Neuronal stem cell (in vitro differentiated cells): ENCODE results near the gene CLDN15.
"Not testable (repeated sequence)": the region's sequence is repeated elsewhere in the genome, so short reads cannot be mapped to it uniquely, and the experiment has no call there.

Source experiments
- DNase-seq: peaks from one replicate; pipeline ENCODE4 v3.0.0-alpha.2; 2013; ENCODE audit warnings: low spot score
- H2AFZ ChIP-seq: one replicate; pipeline ENCODE4 v1.6.1; 2013; ENCODE audit warnings: mild to moderate bottlenecking, low read length, inconsistent platforms
- H2AK5ac ChIP-seq: 2 replicates; pipeline ENCODE4 v1.6.1; 2013; ENCODE audit warnings: low read depth, mild to moderate bottlenecking, inconsistent platforms, low read length, moderate library complexity, mixed read lengths
- H2BK120ac ChIP-seq: 2 replicates; pipeline ENCODE4 v1.6.1; 2013; ENCODE audit warnings: low read depth, mild to moderate bottlenecking, inconsistent platforms, low read length, moderate library complexity, mixed read lengths
- H2BK12ac ChIP-seq: one replicate; pipeline ENCODE4 v1.6.1; 2013; ENCODE audit warnings: low read length, inconsistent platforms
- H2BK15ac ChIP-seq: 2 replicates; pipeline ENCODE4 v1.6.1; 2013; ENCODE audit warnings: mild to moderate bottlenecking, low read length, inconsistent platforms, mixed read lengths
- H2BK5ac ChIP-seq: one replicate; pipeline ENCODE4 v1.6.1; 2013; ENCODE audit warnings: inconsistent platforms, mild to moderate bottlenecking, low read length, moderate library complexity
- H3K14ac ChIP-seq: one replicate; pipeline ENCODE4 v1.6.1; 2013; ENCODE audit warnings: low read length, inconsistent platforms
- H3K18ac ChIP-seq: 2 replicates; pipeline ENCODE4 v1.6.1; 2013; ENCODE audit warnings: low read length, inconsistent platforms
- H3K23ac ChIP-seq: 2 replicates; pipeline ENCODE4 v1.6.1; 2013; ENCODE audit warnings: low read depth, mild to moderate bottlenecking, mixed read lengths, low read length, inconsistent platforms; ENCODE audit not compliant: poor library complexity
- H3K27ac ChIP-seq: replicated peaks from 3 replicates; pipeline ENCODE4 v1.5.1; 2013; ENCODE audit warnings: low read length, inconsistent platforms
- H3K27me3 ChIP-seq, 3 experiments: 2 replicates each; pipeline ENCODE4 v1.6.1; 2013; ENCODE audit warnings: low read length in 3 of 3, mild to moderate bottlenecking in 2 of 3, inconsistent platforms in 1 of 3, low read depth in 1 of 3, mixed read lengths in 1 of 3, moderate library complexity in 1 of 3; ENCODE audit not compliant: control insufficient read depth in 3 of 3, insufficient read depth in 3 of 3
- H3K36me3 ChIP-seq, 2 donors: replicated peaks in 1 of 2; 2 replicates each; pipeline ENCODE4 v1.6.1; 2013; ENCODE audit warnings: low read length in 2 of 2; ENCODE audit not compliant: control insufficient read depth in 2 of 2, insufficient read depth in 2 of 2
- H3K4ac ChIP-seq: 2 replicates; pipeline ENCODE4 v1.6.1; 2013; ENCODE audit warnings: inconsistent platforms, mild to moderate bottlenecking, low read length, moderate library complexity
- H3K4me1 ChIP-seq, 2 donors: 1 replicate in 1 of 2; 2 replicates in 1 of 2; pipeline ENCODE4 v1.6.1; 2013; ENCODE audit warnings: low read length in 2 of 2, low read depth in 1 of 2; ENCODE audit not compliant: control insufficient read depth in 2 of 2, insufficient read depth in 1 of 2
- H3K4me2 ChIP-seq: one replicate; pipeline ENCODE4 v1.6.1; 2013; ENCODE audit warnings: mild to moderate bottlenecking, low read length, inconsistent platforms; ENCODE audit not compliant: insufficient read depth, poor library complexity, severe bottlenecking
- H3K4me3 ChIP-seq, 2 donors: 2 replicates each; pipeline ENCODE4 v1.5.1; 2013; ENCODE audit warnings: low read length in 2 of 2, mild to moderate bottlenecking in 2 of 2, inconsistent platforms in 1 of 2, moderate library complexity in 1 of 2
- H3K79me1 ChIP-seq: one replicate; pipeline ENCODE4 v1.6.1; 2013; ENCODE audit warnings: low read depth, mild to moderate bottlenecking, inconsistent platforms, low read length, moderate library complexity
- H3K9ac ChIP-seq: one replicate; pipeline ENCODE4 v1.6.1; 2013; ENCODE audit warnings: mild to moderate bottlenecking, low read depth, low read length, inconsistent platforms; ENCODE audit not compliant: poor library complexity
- H3K9me3 ChIP-seq, 2 donors: replicated peaks in 1 of 2; 2 replicates each; pipeline versions ENCODE3 to v1.6.1; 2013; ENCODE audit warnings: low read length in 2 of 2, mild to moderate bottlenecking in 2 of 2, inconsistent platforms in 1 of 2, low read depth in 1 of 2, mixed read lengths in 1 of 2, moderate library complexity in 1 of 2; ENCODE audit not compliant: control insufficient read depth in 2 of 2, insufficient read depth in 1 of 2
- H4K8ac ChIP-seq: one replicate; pipeline ENCODE4 v1.6.1; 2013; ENCODE audit warnings: low read depth, mild to moderate bottlenecking, inconsistent platforms, low read length, moderate library complexity
- H4K91ac ChIP-seq: one replicate; pipeline ENCODE4 v1.6.1; 2013; ENCODE audit warnings: low read length, low read depth, mild to moderate bottlenecking, inconsistent platforms; ENCODE audit not compliant: poor library complexity
- WGBS, 2 donors: extraction: QIAGEN DNeasy Blood & Tissue Kit; methylation state at CpG; one replicate each; pipeline ENCODE4 v1.1.7; 2013; ENCODE audit warnings: missing lambda C conversion rate in 2 of 2, mixed read lengths in 1 of 2; ENCODE audit not compliant: insufficient read length in 2 of 2, insufficient replicate concordance in 1 of 2; ENCODE audit errors: extremely low coverage in 2 of 2; 5-methylcytosine and 5-hydroxymethylcytosine counted together

CLDN15 gene

DNA sequence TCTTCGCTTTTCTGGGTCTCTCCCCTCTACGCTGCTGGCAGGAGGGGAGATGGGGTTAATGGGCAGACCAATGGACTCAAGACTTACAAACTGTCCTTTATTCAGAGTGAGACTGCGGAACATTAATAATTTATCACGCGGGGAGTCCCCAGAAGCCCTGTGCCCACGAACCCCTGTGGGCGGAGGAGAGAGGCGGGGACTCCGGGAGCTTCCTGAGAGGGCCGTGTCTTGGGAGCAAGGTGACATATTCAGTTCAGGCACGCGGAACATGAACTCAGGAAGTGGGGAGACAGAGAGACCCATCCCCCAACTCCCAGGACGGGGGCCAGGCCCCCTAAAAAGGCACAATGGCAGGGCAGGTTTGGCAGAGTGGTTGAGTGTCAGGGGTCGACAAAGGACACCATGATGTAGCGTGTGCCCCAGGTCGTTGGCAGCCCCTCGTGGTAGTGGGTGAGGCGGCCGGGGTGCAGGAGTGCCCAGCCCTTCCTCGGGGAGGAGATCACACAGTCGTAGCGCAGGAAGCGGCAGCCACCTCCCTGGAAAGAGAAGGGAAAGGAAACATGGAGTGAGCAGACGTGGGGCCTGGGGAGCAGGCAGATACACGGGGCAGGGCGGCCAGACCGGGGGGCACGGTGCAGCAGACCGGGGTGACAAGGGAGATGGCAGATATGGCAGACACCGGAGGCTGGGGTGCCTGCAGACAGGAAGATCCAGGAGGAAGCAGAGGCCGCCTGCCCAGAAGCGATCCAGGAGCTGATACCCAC, 31.5 kb downstream of the CLDN15 start:
- H3K4me1 ChIP-seq, result peaks cover 3 to 6% of the 10 kb centered on the region in 2 donors
- H2AFZ ChIP-seq, result no peak overlapping the region
- no peak for DNase-seq
- H3K18ac ChIP-seq, result no peak overlapping the region
- H2AK5ac ChIP-seq, result no peak overlapping the region
- no peaks in the 10 kb centered on the region for H3K9me3 ChIP-seq
- no peak overlapping the region for H4K91ac ChIP-seq
- H3K4me2 ChIP-seq, result no peak overlapping the region
- H2BK15ac ChIP-seq, result no peak overlapping the region
- no peak overlapping the region for H3K4me3 ChIP-seq
- peaks cover 9 to 27% (median 21%) of the 10 kb centered on the region in 3 experiments for H3K27me3 ChIP-seq
- no peak overlapping the region for H3K9ac ChIP-seq
- H2BK12ac ChIP-seq, result no peak overlapping the region
- H4K8ac ChIP-seq, result no peak overlapping the region
- H2BK5ac ChIP-seq, result peak overlapping the region; percentile 53
- WGBS, 2 donors, result no CpG with 5 or more reads among the region's 32 CpGs
- H3K79me1 ChIP-seq, result no peaks in the 10 kb centered on the region
- H2BK120ac ChIP-seq, result no peak overlapping the region
- no peak overlapping the region for H3K27ac ChIP-seq
- peaks cover 13 to 23% of the 10 kb centered on the region in 2 donors for H3K36me3 ChIP-seq
- no peak overlapping the region for H3K14ac ChIP-seq
- no peak overlapping the region for H3K23ac ChIP-seq
- H3K4ac ChIP-seq, result no peak overlapping the region

DNA sequence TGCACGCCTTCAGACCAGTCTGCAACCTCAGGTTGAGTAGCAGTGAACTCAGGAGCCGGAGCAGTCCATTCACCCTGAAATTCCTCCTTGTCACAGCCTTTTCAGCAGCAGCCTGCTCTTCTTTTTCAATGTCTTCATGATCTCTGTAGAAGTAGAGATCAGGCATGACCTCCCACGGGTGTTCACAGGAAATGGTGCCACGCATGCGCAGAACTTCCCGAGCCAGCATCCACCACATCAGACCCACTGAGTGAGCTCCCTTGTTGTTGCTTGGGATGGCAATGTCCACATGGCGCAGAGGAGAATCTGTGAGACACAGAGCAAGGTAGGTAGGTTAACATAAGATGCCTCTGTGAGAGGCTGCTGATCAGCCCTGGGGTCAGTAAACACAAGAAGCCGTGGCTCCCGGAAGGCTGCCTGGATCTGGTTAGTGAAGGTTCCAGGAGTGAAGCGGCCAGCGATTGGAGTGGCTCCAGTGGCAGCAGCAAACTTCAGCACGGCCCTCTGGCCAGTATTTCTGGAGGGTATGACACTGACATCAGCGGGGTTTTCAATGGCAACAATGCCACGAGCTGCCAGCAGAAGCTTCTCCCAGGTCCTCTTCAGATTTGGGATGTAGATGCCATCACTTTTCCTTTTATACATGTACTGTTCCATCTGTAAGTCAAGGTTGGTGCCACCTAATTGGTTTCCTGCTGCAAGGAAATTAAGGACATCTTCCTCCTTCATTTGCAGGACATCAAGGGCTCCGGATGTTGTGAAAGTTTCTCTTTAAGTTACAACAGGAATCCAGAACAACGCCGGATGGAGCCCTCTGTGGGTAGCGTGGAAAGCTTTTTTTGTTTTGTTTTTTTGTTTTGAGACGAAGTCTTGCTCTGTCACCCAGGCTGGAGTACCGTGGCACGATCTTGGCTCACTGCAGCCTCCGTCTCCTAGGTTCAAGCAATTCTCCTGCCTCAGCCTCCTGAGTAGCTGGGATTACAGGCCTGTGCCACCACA, 33.6 kb downstream of the CLDN15 start:
- not testable (repeated sequence) for H2BK120ac ChIP-seq, H3K14ac ChIP-seq, H2BK12ac ChIP-seq, H2AK5ac ChIP-seq, DNase-seq, H3K4me2 ChIP-seq, H3K18ac ChIP-seq, H2AFZ ChIP-seq, H2BK5ac ChIP-seq, H3K23ac ChIP-seq, H3K4ac ChIP-seq, H2BK15ac ChIP-seq, H3K4me3 ChIP-seq, H3K79me1 ChIP-seq, H3K9me3 ChIP-seq, H4K91ac ChIP-seq, H4K8ac ChIP-seq, H3K27ac ChIP-seq
- Histone ChIP-seq H3K27me3 (peaks cover 9 to 36% (median 31%) of the 10 kb centered on the region in 3 experiments), H3K36me3 (peaks cover 5 to 11% of the 10 kb centered on the region in 2 donors), H3K9ac (peak overlapping the region; percentile 3), H3K4me1 (peaks cover 3 to 15% of the 10 kb centered on the region in 2 donors)
- no CpG with 5 or more reads among the region's 22 CpGs for WGBS, 2 donors

DNA sequence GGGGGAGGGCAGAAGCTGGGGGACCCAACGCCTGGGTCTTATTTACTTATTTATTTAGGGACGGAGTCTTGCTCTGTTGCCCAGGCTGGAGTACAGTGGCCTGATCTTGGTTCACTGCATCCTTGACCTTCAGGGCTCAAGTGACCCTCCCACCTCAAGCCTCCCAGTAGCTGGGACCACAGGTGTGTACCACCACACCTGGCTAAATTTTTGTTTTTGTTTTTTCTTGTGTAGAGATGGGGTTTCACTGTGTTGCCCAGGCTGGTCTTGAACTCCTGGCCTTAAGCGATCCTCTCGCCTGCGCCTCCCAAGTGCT, 35.0 kb downstream of the CLDN15 start:
- H3K14ac ChIP-seq, result no peak overlapping the region
- peak overlapping the region; percentile 79 for H2AK5ac ChIP-seq
- no peak overlapping the region for H3K23ac ChIP-seq
- H4K91ac ChIP-seq, result no peak overlapping the region
- DNase-seq, result no peak
- no peak overlapping the region for H2AFZ ChIP-seq
- no peaks in the 10 kb centered on the region for H3K79me1 ChIP-seq
- H3K27ac ChIP-seq, result no peak overlapping the region
- no peak overlapping the region for H3K9ac ChIP-seq
- peaks cover 0 to 3% of the 10 kb centered on the region in 2 donors for H3K36me3 ChIP-seq
- H2BK15ac ChIP-seq, result no peak overlapping the region
- H3K9me3 ChIP-seq, result no peaks in the 10 kb centered on the region
- no peak overlapping the region for H4K8ac ChIP-seq
- peaks cover 3 to 15% of the 10 kb centered on the region in 2 donors for H3K4me1 ChIP-seq
- no peak overlapping the region for H3K4me2 ChIP-seq
- no peak overlapping the region for H3K4ac ChIP-seq
- no CpG with 5 or more reads among the region's 5 CpGs for WGBS, 2 donors
- no peak overlapping the region for H2BK120ac ChIP-seq
- H2BK12ac ChIP-seq, result no peak overlapping the region
- H2BK5ac ChIP-seq, result no peak overlapping the region
- peaks cover 9 to 36% (median 31%) of the 10 kb centered on the region in 3 experiments for H3K27me3 ChIP-seq
- no peak overlapping the region for H3K4me3 ChIP-seq
- no peak overlapping the region for H3K18ac ChIP-seq
